ENCODE measurements around the gene SIL1.

SIL1 gene

DNA sequence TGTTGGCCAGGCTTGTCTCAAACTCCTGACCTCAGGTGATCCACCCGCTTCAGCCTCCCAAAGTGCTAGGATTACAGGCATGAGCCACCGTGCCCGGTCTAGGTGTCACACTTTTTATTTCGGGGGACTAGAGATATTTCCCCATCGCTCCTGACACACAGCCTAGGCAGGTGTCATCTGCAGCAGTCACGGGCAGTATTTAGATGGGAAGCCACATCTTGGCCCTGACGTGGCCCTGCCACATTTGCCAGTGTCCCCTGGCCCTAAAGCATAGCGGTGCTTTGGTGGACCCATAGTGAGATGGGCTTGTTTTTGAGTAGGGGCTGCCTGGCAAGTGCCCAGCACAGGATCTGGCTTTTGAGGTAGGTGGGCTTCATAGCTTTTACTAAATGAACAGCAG is 278.0 kb downstream of the SIL1 start:
- no peak overlapping the region for H3K56ac ChIP-seq (ENCODE audit: low read length)
- no peak overlapping the region for H3K9ac ChIP-seq (ENCODE audit: low read length)
- peaks cover 4% of the 10 kb centered on the region for H3K36me3 ChIP-seq (ENCODE audit: control insufficient read depth, insufficient read depth, low read length)
- no peak overlapping the region for H4K5ac ChIP-seq (ENCODE audit: low read length)
- H2BK5ac ChIP-seq (ENCODE audit: low read length): no peak overlapping the region
- no peak for DNase-seq
- H2BK120ac ChIP-seq (ENCODE audit: low read depth, low read length): no peak overlapping the region
- H3K27me3 ChIP-seq (ENCODE audit: insufficient read depth, low read length, poor library complexity): no peaks in the 10 kb centered on the region
- no CpG with 5 or more reads among the region's 8 CpGs for WGBS (ENCODE audit: extremely low coverage, insufficient coverage, low lambda C conversion rate)
- H2BK15ac ChIP-seq (replicated peaks; ENCODE audit: low read depth): no peak overlapping the region
- H3K23ac ChIP-seq (ENCODE audit: low read length): no peak overlapping the region
- no peak overlapping the region for H3K4me2 ChIP-seq (ENCODE audit: low read length)
- no peak overlapping the region for H3K27ac ChIP-seq (ENCODE audit: low read depth, low read length)
- no peaks in the 10 kb centered on the region for H3K79me2 ChIP-seq (ENCODE audit: control insufficient read depth, insufficient read depth, low read length)
- H3K79me1 ChIP-seq (ENCODE audit: low read length): no peaks in the 10 kb centered on the region
- H3K4ac ChIP-seq (ENCODE audit: low read depth, low read length): no peak overlapping the region
- no peaks in the 10 kb centered on the region for H3K4me1 ChIP-seq (ENCODE audit: control insufficient read depth, low read depth, low read length)
- no peak overlapping the region for H3K4me3 ChIP-seq (ENCODE audit: low read length)
- H2AK5ac ChIP-seq (ENCODE audit: low read length): no peak overlapping the region
- no peak overlapping the region for H4K8ac ChIP-seq (ENCODE audit: low read depth, low read length)
- H3K18ac ChIP-seq (ENCODE audit: low read length): no peak overlapping the region

DNA sequence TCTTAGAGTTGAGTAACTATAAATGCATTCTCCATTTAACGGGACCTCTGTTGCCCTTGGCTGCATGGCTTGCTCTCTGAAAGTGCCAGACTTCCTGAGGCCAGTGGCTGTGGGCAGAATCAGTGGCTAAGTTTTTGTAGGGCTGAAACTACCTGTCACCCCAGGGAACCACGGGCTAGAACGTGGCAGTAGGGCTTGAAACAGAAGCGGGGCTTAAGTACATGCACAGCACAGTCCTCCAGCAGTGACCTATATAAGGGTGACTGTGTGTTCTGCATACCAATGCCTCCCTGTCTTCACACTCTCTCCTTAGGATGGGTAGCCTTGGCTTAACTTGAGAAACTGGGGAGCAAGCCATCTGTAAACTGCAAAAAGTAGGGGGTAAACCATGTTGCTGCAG is 279.5 kb downstream of the SIL1 start:
- H3K4me1 ChIP-seq (ENCODE audit: control insufficient read depth, low read depth, low read length): no peaks in the 10 kb centered on the region
- H3K4ac ChIP-seq (ENCODE audit: low read depth, low read length): no peak overlapping the region
- H2BK120ac ChIP-seq (ENCODE audit: low read depth, low read length): no peak overlapping the region
- no peak overlapping the region for H3K4me3 ChIP-seq (ENCODE audit: low read length)
- no peak overlapping the region for H3K27ac ChIP-seq (ENCODE audit: low read depth, low read length)
- H3K4me2 ChIP-seq (ENCODE audit: low read length): no peak overlapping the region
- no peak overlapping the region for H3K56ac ChIP-seq (ENCODE audit: low read length)
- no peaks in the 10 kb centered on the region for H3K27me3 ChIP-seq (ENCODE audit: insufficient read depth, low read length, poor library complexity)
- H3K9ac ChIP-seq (ENCODE audit: low read length): no peak overlapping the region
- no peak overlapping the region for H4K5ac ChIP-seq (ENCODE audit: low read length)
- no peak overlapping the region for H4K8ac ChIP-seq (ENCODE audit: low read depth, low read length)
- no peak overlapping the region for H3K23ac ChIP-seq (ENCODE audit: low read length)
- no peak overlapping the region for H2BK15ac ChIP-seq (replicated peaks; ENCODE audit: low read depth)
- H3K79me1 ChIP-seq (ENCODE audit: low read length): no peaks in the 10 kb centered on the region
- no peak for DNase-seq
- no peak overlapping the region for H3K18ac ChIP-seq (ENCODE audit: low read length)
- peaks cover 2% of the 10 kb centered on the region for H3K36me3 ChIP-seq (ENCODE audit: control insufficient read depth, insufficient read depth, low read length)
- no peaks in the 10 kb centered on the region for H3K79me2 ChIP-seq (ENCODE audit: control insufficient read depth, insufficient read depth, low read length)
- H2BK5ac ChIP-seq (ENCODE audit: low read length): no peak overlapping the region
- H2AK5ac ChIP-seq (ENCODE audit: low read length): no peak overlapping the region
- no CpG with 5 or more reads among the region's 4 CpGs for WGBS (ENCODE audit: extremely low coverage, insufficient coverage, low lambda C conversion rate)

DNA sequence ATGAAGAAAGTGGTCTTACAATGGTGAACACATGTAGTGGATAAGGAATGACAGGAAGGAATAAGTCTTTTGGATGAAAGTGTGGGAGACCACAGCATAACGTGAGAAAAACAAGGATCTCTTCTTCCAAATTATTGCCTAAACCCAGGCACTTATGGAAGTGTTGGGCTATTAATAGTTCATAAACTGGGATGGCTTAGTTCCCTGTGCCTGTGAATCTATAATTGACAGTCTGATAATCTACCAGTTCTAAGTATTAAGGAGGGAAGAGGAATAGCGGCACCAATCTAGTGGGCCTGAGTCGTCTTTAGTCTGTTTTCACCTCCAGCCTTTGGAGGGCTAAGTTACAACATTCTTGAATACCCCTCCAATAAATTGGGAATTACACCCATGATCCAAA is 283.8 kb downstream of the SIL1 start:
- H3K18ac ChIP-seq (ENCODE audit: low read length): no peak overlapping the region
- no peak overlapping the region for H3K4me3 ChIP-seq (ENCODE audit: low read length)
- no peak overlapping the region for H3K4me2 ChIP-seq (ENCODE audit: low read length)
- no peak for DNase-seq
- H3K36me3 ChIP-seq (ENCODE audit: control insufficient read depth, insufficient read depth, low read length): peaks cover 2% of the 10 kb centered on the region
- H3K4ac ChIP-seq (ENCODE audit: low read depth, low read length): no peak overlapping the region
- no peak overlapping the region for H2BK120ac ChIP-seq (ENCODE audit: low read depth, low read length)
- H3K23ac ChIP-seq (ENCODE audit: low read length): no peak overlapping the region
- no peak overlapping the region for H3K27ac ChIP-seq (ENCODE audit: low read depth, low read length)
- H2AK5ac ChIP-seq (ENCODE audit: low read length): no peak overlapping the region
- no peak overlapping the region for H2BK15ac ChIP-seq (replicated peaks; ENCODE audit: low read depth)
- H2BK5ac ChIP-seq (ENCODE audit: low read length): no peak overlapping the region
- H3K4me1 ChIP-seq (ENCODE audit: control insufficient read depth, low read depth, low read length): no peaks in the 10 kb centered on the region
- no peaks in the 10 kb centered on the region for H3K27me3 ChIP-seq (ENCODE audit: insufficient read depth, low read length, poor library complexity)
- no peaks in the 10 kb centered on the region for H3K79me2 ChIP-seq (ENCODE audit: control insufficient read depth, insufficient read depth, low read length)
- H3K9ac ChIP-seq (ENCODE audit: low read length): no peak overlapping the region
- no peak overlapping the region for H3K56ac ChIP-seq (ENCODE audit: low read length)
- H3K79me1 ChIP-seq (ENCODE audit: low read length): no peaks in the 10 kb centered on the region
- no peak overlapping the region for H4K8ac ChIP-seq (ENCODE audit: low read depth, low read length)
- H4K5ac ChIP-seq (ENCODE audit: low read length): no peak overlapping the region
- no CpG with 5 or more reads among the region's 3 CpGs for WGBS (ENCODE audit: extremely low coverage, insufficient coverage, low lambda C conversion rate)

DNA sequence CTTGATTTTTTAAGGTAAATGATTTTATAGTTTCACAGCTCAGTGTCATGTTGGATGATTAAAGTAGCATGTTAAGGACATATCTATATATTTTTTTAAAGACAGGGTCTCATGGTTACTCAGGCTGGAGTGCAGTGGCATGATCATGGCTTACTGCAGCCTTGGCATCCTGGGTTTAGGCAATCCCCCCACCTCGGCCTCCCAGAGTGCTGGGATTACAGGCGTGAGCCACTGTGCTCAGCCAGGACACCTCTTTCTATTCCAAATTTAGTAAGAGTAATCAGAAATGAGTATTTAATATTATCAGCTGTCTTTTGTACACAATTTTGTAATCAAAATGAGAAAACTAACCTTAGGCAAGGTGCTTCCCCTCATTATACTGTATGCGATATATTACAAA is 284.4 kb downstream of the SIL1 start:
- Histone ChIP-seq H2AK5ac (ENCODE audit: low read length) (no peak overlapping the region), H4K5ac (ENCODE audit: low read length) (no peak overlapping the region), H4K8ac (ENCODE audit: low read depth, low read length) (no peak overlapping the region), H3K9ac (ENCODE audit: low read length) (no peak overlapping the region), H3K79me1 (ENCODE audit: low read length) (no peaks in the 10 kb centered on the region), H2BK15ac (replicated peaks; ENCODE audit: low read depth) (no peak overlapping the region), H3K4me1 (ENCODE audit: control insufficient read depth, low read depth, low read length) (no peaks in the 10 kb centered on the region), H3K79me2 (ENCODE audit: control insufficient read depth, insufficient read depth, low read length) (no peaks in the 10 kb centered on the region), H3K18ac (ENCODE audit: low read length) (no peak overlapping the region), H3K56ac (ENCODE audit: low read length) (no peak overlapping the region), H3K4me3 (ENCODE audit: low read length) (no peak overlapping the region), H3K4me2 (ENCODE audit: low read length) (no peak overlapping the region), H3K4ac (ENCODE audit: low read depth, low read length) (no peak overlapping the region), H3K36me3 (ENCODE audit: control insufficient read depth, insufficient read depth, low read length) (peaks cover 2% of the 10 kb centered on the region), H2BK5ac (ENCODE audit: low read length) (no peak overlapping the region), H3K27me3 (ENCODE audit: insufficient read depth, low read length, poor library complexity) (no peaks in the 10 kb centered on the region), H3K23ac (ENCODE audit: low read length) (no peak overlapping the region), H2BK120ac (ENCODE audit: low read depth, low read length) (no peak overlapping the region), H3K27ac (ENCODE audit: low read depth, low read length) (no peak overlapping the region)
- WGBS (ENCODE audit: extremely low coverage, insufficient coverage, low lambda C conversion rate): no CpG with 5 or more reads among the region's 3 CpGs
- DNase-seq: no peak

GRCh38 chr5:138912093-138912492 is 286.1 kb downstream of the SIL1 start:
- Histone ChIP-seq H2BK15ac (replicated peaks; ENCODE audit: low read depth) (no peak overlapping the region), H2BK5ac (ENCODE audit: low read length) (no peak overlapping the region), H3K56ac (ENCODE audit: low read length) (no peak overlapping the region), H2BK120ac (ENCODE audit: low read depth, low read length) (no peak overlapping the region), H4K8ac (ENCODE audit: low read depth, low read length) (no peak overlapping the region), H3K36me3 (ENCODE audit: control insufficient read depth, insufficient read depth, low read length) (no peaks in the 10 kb centered on the region), H3K9ac (ENCODE audit: low read length) (no peak overlapping the region), H3K4me2 (ENCODE audit: low read length) (no peak overlapping the region), H3K23ac (ENCODE audit: low read length) (no peak overlapping the region), H3K4ac (ENCODE audit: low read depth, low read length) (no peak overlapping the region), H3K4me1 (ENCODE audit: control insufficient read depth, low read depth, low read length) (no peaks in the 10 kb centered on the region), H3K27ac (ENCODE audit: low read depth, low read length) (no peak overlapping the region), H4K5ac (ENCODE audit: low read length) (no peak overlapping the region), H3K18ac (ENCODE audit: low read length) (no peak overlapping the region), H2AK5ac (ENCODE audit: low read length) (no peak overlapping the region), H3K79me2 (ENCODE audit: control insufficient read depth, insufficient read depth, low read length) (no peaks in the 10 kb centered on the region), H3K27me3 (ENCODE audit: insufficient read depth, low read length, poor library complexity) (no peaks in the 10 kb centered on the region), H3K4me3 (ENCODE audit: low read length) (no peak overlapping the region), H3K79me1 (ENCODE audit: low read length) (no peaks in the 10 kb centered on the region)
- WGBS (ENCODE audit: extremely low coverage, insufficient coverage, low lambda C conversion rate): no CpG with 5 or more reads among the region's 4 CpGs
- no peak for DNase-seq

- Histone ChIP-seq H3K56ac (ENCODE audit: low read length) (no peak overlapping the region), H3K27ac (ENCODE audit: low read depth, low read length) (no peak overlapping the region), H3K4ac (ENCODE audit: low read depth, low read length) (no peak overlapping the region), H3K4me2 (ENCODE audit: low read length) (no peak overlapping the region), H3K18ac (ENCODE audit: low read length) (no peak overlapping the region), H2BK5ac (ENCODE audit: low read length) (no peak overlapping the region), H3K79me1 (ENCODE audit: low read length) (no peaks in the 10 kb centered on the region), H3K79me2 (ENCODE audit: control insufficient read depth, insufficient read depth, low read length) (no peaks in the 10 kb centered on the region), H4K8ac (ENCODE audit: low read depth, low read length) (no peak overlapping the region), H2BK15ac (replicated peaks; ENCODE audit: low read depth) (no peak overlapping the region), H3K36me3 (ENCODE audit: control insufficient read depth, insufficient read depth, low read length) (no peaks in the 10 kb centered on the region), H4K5ac (ENCODE audit: low read length) (no peak overlapping the region), H2AK5ac (ENCODE audit: low read length) (no peak overlapping the region), H3K23ac (ENCODE audit: low read length) (no peak overlapping the region), H3K4me1 (ENCODE audit: control insufficient read depth, low read depth, low read length) (no peaks in the 10 kb centered on the region), H3K4me3 (ENCODE audit: low read length) (no peak overlapping the region), H2BK120ac (ENCODE audit: low read depth, low read length) (no peak overlapping the region), H3K27me3 (ENCODE audit: insufficient read depth, low read length, poor library complexity) (no peaks in the 10 kb centered on the region), H3K9ac (ENCODE audit: low read length) (no peak overlapping the region)
- no peak for DNase-seq
Observed at GRCh38 chr5:138911441-138911840, 286.7 kb downstream of the SIL1 start.

Data from mesendoderm (in vitro differentiated cells).